Peyer's patch (tissue), 4 donors: ENCODE measurements around the gene HAND2.

Experiments
- POLR2A ChIP-seq, 2 donors: fragments of 450-650 bp; IDR thresholded peaks; one replicate each; pipeline ENCODE4 v1.5.1; 2017; ENCODE audit warnings: antibody characterized with exemption in 2 of 2, mild to moderate bottlenecking in 2 of 2, moderate library complexity in 2 of 2
- TF ChIP-seq, protein P1 (sequence below), 6 experiments: fragments of 450-650 bp in 4 of 6; fragments of 200-600 bp in 2 of 6; sonication (generic) in 1 of 6; IDR thresholded peaks; one replicate each; pipeline ENCODE4 v1.5.1; 2017 to 2019; ENCODE audit warnings: antibody characterized with exemption in 6 of 6, mild to moderate bottlenecking in 3 of 6, moderate library complexity in 1 of 6

DNA sequence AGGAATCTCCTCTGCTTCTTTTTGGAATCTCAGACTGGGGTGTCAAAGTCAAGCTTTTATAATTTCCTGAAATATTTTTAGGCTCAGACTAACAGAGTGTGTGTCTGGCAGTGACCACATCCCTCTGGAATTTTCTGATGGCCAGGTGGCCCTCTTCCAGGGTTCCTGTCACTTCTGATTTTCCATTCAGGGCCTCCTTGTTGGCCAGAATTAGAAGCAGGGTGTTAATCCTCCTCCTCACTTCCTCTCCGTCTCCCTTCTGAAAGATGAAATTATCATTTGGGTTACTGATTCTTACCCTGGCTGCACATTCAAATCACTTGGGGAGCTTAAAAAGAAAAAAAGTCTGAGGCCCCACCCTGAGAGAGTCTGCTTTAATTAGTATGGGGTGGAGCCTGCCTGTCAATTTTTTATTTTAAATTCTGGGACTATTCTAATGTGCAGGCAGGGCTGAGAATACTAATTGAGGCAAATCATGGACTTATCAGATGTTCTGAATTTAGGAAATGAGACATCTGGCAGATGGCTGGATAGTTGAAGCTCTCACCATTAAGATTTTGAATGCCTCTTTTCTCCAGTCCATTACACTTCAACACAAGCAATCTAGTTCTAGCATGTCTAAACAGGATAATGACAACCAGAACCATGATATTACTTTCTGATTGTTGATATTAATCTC is 43.2 kb downstream of the HAND2 start:
- TF ChIP-seq, protein P1, sequence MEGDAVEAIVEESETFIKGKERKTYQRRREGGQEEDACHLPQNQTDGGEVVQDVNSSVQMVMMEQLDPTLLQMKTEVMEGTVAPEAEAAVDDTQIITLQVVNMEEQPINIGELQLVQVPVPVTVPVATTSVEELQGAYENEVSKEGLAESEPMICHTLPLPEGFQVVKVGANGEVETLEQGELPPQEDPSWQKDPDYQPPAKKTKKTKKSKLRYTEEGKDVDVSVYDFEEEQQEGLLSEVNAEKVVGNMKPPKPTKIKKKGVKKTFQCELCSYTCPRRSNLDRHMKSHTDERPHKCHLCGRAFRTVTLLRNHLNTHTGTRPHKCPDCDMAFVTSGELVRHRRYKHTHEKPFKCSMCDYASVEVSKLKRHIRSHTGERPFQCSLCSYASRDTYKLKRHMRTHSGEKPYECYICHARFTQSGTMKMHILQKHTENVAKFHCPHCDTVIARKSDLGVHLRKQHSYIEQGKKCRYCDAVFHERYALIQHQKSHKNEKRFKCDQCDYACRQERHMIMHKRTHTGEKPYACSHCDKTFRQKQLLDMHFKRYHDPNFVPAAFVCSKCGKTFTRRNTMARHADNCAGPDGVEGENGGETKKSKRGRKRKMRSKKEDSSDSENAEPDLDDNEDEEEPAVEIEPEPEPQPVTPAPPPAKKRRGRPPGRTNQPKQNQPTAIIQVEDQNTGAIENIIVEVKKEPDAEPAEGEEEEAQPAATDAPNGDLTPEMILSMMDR (IDR thresholded peaks at IDR 0.05): no peak
- no peak for TF ChIP-seq POLR2A (IDR thresholded peaks at IDR 0.05)
